HG03520 (cell line): Measurements from ENCODE around the gene PRCP.

Experiments
- ATAC-seq: cut with Tn5 transposase; IDR thresholded peaks from one replicate; pipeline ENCODE4 v1.9.1; 2021; ENCODE audit warnings: mild to moderate bottlenecking, moderate library complexity; ENCODE audit not compliant: unreplicated experiment

The PRCP gene

GRCh38 chr11:82837650-82838049, 62.6 kb downstream of the PRCP start:
- ATAC-seq, result no peak

- no peak for ATAC-seq
Measured at GRCh38 chr11:82832983-82833382, 67.2 kb downstream of the PRCP start.

- no peak for ATAC-seq
Measured at GRCh38 chr11:82831364-82831763, 68.9 kb downstream of the PRCP start.

GRCh38 chr11:82830746-82831145, 69.5 kb downstream of the PRCP start:
- ATAC-seq, result no peak

GRCh38 chr11:82829101-82829500, 71.1 kb downstream of the PRCP start:
- no peak for ATAC-seq

GRCh38 chr11:82828472-82828871, 71.8 kb downstream of the PRCP start:
- no peak for ATAC-seq

GRCh38 chr11:82826526-82826925, 73.7 kb downstream of the PRCP start:
- ATAC-seq, result no peak

- no peak for ATAC-seq
Measured at GRCh38 chr11:82823647-82824619, 76.3 kb downstream of the PRCP start.

- ATAC-seq, result no peak
Measured at GRCh38 chr11:82818409-82819043, 81.7 kb downstream of the PRCP start.

GRCh38 chr11:82815406-82815805, 84.8 kb downstream of the PRCP start:
- no peak for ATAC-seq

- ATAC-seq, result no peak
Measured at GRCh38 chr11:82814379-82814778, 85.9 kb downstream of the PRCP start.

GRCh38 chr11:82811369-82811768, 88.9 kb downstream of the PRCP start:
- no peak for ATAC-seq

GRCh38 chr11:82810738-82811137, 89.5 kb downstream of the PRCP start:
- no peak for ATAC-seq

- no peak for ATAC-seq
Measured at GRCh38 chr11:82810326-82810725, 89.9 kb downstream of the PRCP start.

GRCh38 chr11:82807646-82808045, 92.6 kb downstream of the PRCP start:
- no peak for ATAC-seq

- ATAC-seq, result no peak
Measured at GRCh38 chr11:82802710-82803109, 97.5 kb downstream of the PRCP start.

GRCh38 chr11:82796998-82797961, 103.0 kb downstream of the PRCP start:
- ATAC-seq, result no peak

GRCh38 chr11:82794490-82794889, 105.7 kb downstream of the PRCP start:
- ATAC-seq, result no peak

- ATAC-seq, result no peak
Measured at GRCh38 chr11:82792822-82793569, 107.2 kb downstream of the PRCP start.

- no peak for ATAC-seq
Measured at GRCh38 chr11:82792319-82792718, 107.9 kb downstream of the PRCP start.
